ENCODE measurements around the gene DNAJB9. TPM values are rescaled to one million over a fixed set of nuclear protein-coding genes. Genes with fewer than 3 reads are reported as not detected.

Gene DNAJB9
- polyA plus RNA-seq, 3 donors, result 18.1 to 20.7 (median 18.4) TPM

- H3K27ac ChIP-seq (ENCODE audit: low read depth in 1 of 2, low read length in 2 of 2), result no peak overlapping the region
- H3K36me3 Mint-ChIP-seq, result no peaks in the 10 kb centered on the region
- DNase-seq, result no peak
- no peaks in the 10 kb centered on the region for H3K4me1 ChIP-seq (ENCODE audit: control insufficient read depth in 1 of 2, insufficient read depth in 2 of 2, low read length in 2 of 2)
- intact Hi-C loops (cut with micrococcal nuclease), result no loop called here
- no peaks in the 10 kb centered on the region for H3K4me1 Mint-ChIP-seq
- H3K4me3 Mint-ChIP-seq, result no peak overlapping the region
- H3K27ac Mint-ChIP-seq, result no peak overlapping the region
- peaks cover 0 to 12% (median 4%) of the 10 kb centered on the region in 7 donors for H3K9me3 Mint-ChIP-seq
- H3K79me2 ChIP-seq (ENCODE audit: insufficient read depth, low read length), result no peaks in the 10 kb centered on the region
- H3K9ac ChIP-seq (ENCODE audit: insufficient read depth, low read length, poor library complexity, severe bottlenecking), result no peak overlapping the region
- H3K4me3 ChIP-seq (replicated peaks in 1 of 3; ENCODE audit: low read depth in 2 of 3, low read length in 3 of 3), result no peak overlapping the region
- H3K27me3 ChIP-seq (ENCODE audit: control insufficient read depth in 2 of 2, insufficient read depth in 2 of 2, low read length in 2 of 2), result no peaks in the 10 kb centered on the region
- H2AFZ ChIP-seq (ENCODE audit: insufficient read depth, low read depth, low read length, poor library complexity, severe bottlenecking), result no peak overlapping the region
- 100% methylated on average over 1 of the region's 4 CpGs for WGBS (ENCODE audit: insufficient coverage)
- no peak overlapping the region for H3K4me2 ChIP-seq (replicated peaks; ENCODE audit: extremely low read depth, low read length, poor library complexity, severe bottlenecking)
- H3K36me3 ChIP-seq (replicated peaks in 1 of 2; ENCODE audit: control insufficient read depth in 1 of 2, insufficient read depth in 2 of 2, low read length in 2 of 2), result no peaks in the 10 kb centered on the region
- peaks cover 0 to 5% (median 4%) of the 10 kb centered on the region in 3 donors for H3K27me3 Mint-ChIP-seq (ENCODE audit: low read depth in 3 of 3)
- no peaks in the 10 kb centered on the region for H3K9me3 ChIP-seq (replicated peaks in 1 of 2; ENCODE audit: control insufficient read depth in 1 of 2, insufficient read depth in 1 of 2, low read length in 2 of 2)
- no peak for TF ChIP-seq CTCF (IDR thresholded peaks at IDR 0.05)
- H4K20me1 ChIP-seq (ENCODE audit: insufficient read depth, low read length), result no peaks in the 10 kb centered on the region
Observed at GRCh38 chr7:108596560-108596959, 26.9 kb downstream of the DNAJB9 start.

- Histone ChIP-seq H3K4me2 (replicated peaks; ENCODE audit: extremely low read depth, low read length, poor library complexity, severe bottlenecking) (no peak overlapping the region), H3K9me3 (replicated peaks in 1 of 2; ENCODE audit: control insufficient read depth in 1 of 2, insufficient read depth in 1 of 2, low read length in 2 of 2) (no peaks in the 10 kb centered on the region), H3K9ac (ENCODE audit: insufficient read depth, low read length, poor library complexity, severe bottlenecking) (no peak overlapping the region), H2AFZ (ENCODE audit: insufficient read depth, low read depth, low read length, poor library complexity, severe bottlenecking) (no peak overlapping the region), H3K79me2 (ENCODE audit: insufficient read depth, low read length) (no peaks in the 10 kb centered on the region), H3K4me1 (ENCODE audit: control insufficient read depth in 1 of 2, insufficient read depth in 2 of 2, low read length in 2 of 2) (no peaks in the 10 kb centered on the region), H3K4me3 (replicated peaks in 1 of 3; ENCODE audit: low read depth in 2 of 3, low read length in 3 of 3) (no peak overlapping the region), H3K27ac (ENCODE audit: low read depth in 1 of 2, low read length in 2 of 2) (no peak overlapping the region), H3K36me3 (replicated peaks in 1 of 2; ENCODE audit: control insufficient read depth in 1 of 2, insufficient read depth in 2 of 2, low read length in 2 of 2) (no peaks in the 10 kb centered on the region), H3K27me3 (ENCODE audit: control insufficient read depth in 2 of 2, insufficient read depth in 2 of 2, low read length in 2 of 2) (no peaks in the 10 kb centered on the region), H4K20me1 (ENCODE audit: insufficient read depth, low read length) (no peaks in the 10 kb centered on the region)
- H3K27ac Mint-ChIP-seq, result no peak overlapping the region
- no peaks in the 10 kb centered on the region for H3K36me3 Mint-ChIP-seq
- no peak for DNase-seq
- intact Hi-C loops (cut with micrococcal nuclease), result no loop called here
- H3K4me1 Mint-ChIP-seq, result no peaks in the 10 kb centered on the region
- H3K27me3 Mint-ChIP-seq (ENCODE audit: low read depth in 3 of 3), result peaks cover 0 to 7% (median 4%) of the 10 kb centered on the region in 3 donors
- no peak for TF ChIP-seq CTCF (IDR thresholded peaks at IDR 0.05)
- H3K4me3 Mint-ChIP-seq, result no peak overlapping the region
- H3K9me3 Mint-ChIP-seq, result peaks cover 0 to 12% (median 4%) of the 10 kb centered on the region in 7 donors
- no CpG with 5 or more reads among the region's 2 CpGs for WGBS (ENCODE audit: insufficient coverage)
Observed at GRCh38 chr7:108598153-108598552, 28.5 kb downstream of the DNAJB9 start.

Data from CD14-positive monocyte (primary cell).